GM18505 (cell line): ENCODE results near the gene HOXC9.

Experiments used
- ATAC-seq: cut with Tn5 transposase; IDR thresholded peaks from one replicate; pipeline ENCODE4 v1.9.1; 2021; ENCODE audit not compliant: unreplicated experiment
- POLR2A ChIP-seq: IDR thresholded peaks from 4 replicates; pipeline ENCODE4 v1.6.1; 2011; ENCODE audit warnings: borderline replicate concordance; ENCODE audit not compliant: insufficient read depth, insufficient read length; ENCODE audit errors: extremely low read depth

HOXC9 gene

GRCh38 chr12:54000116-54001114 is at the start of gene HOXC9:
Gene HOXC9 (plus strand): TSS chr12:54000161. CDS start chr12:54000189, 28 bp downstream.
- ATAC-seq = no peak
- no peak for TF ChIP-seq POLR2A

- no peak for TF ChIP-seq POLR2A
- ATAC-seq = no peak
These were observed 49.6 kb upstream of the HOXC9 start for GRCh38 chr12:53950437-53950773.

GRCh38 chr12:53950789-53951576 is 49.0 kb upstream of the HOXC9 start:
- no peak for ATAC-seq
- no peak for TF ChIP-seq POLR2A

- TF ChIP-seq POLR2A = no peak
- ATAC-seq = no peak
These were observed 48.2 kb upstream of the HOXC9 start for GRCh38 chr12:53951577-53952334.

GRCh38 chr12:53952335-53952694 is 47.6 kb upstream of the HOXC9 start:
- ATAC-seq = no peak
- no peak for TF ChIP-seq POLR2A

GRCh38 chr12:53952871-53953734 is 46.9 kb upstream of the HOXC9 start:
- TF ChIP-seq POLR2A = no peak
- no peak for ATAC-seq

- TF ChIP-seq POLR2A = no peak
- no peak for ATAC-seq
These were observed 45.9 kb upstream of the HOXC9 start for GRCh38 chr12:53953831-53954693.

- no peak for ATAC-seq
- no peak for TF ChIP-seq POLR2A
These were observed 45.3 kb upstream of the HOXC9 start, which contains the start of gene HOXC12 for GRCh38 chr12:53954694-53955035. Gene HOXC12 (plus strand): TSS chr12:53954903. CDS start chr12:53954930, 27 bp downstream.

- TF ChIP-seq POLR2A = no peak
- ATAC-seq = no peak
These were observed 44.8 kb upstream of the HOXC9 start for GRCh38 chr12:53955036-53955775.

- TF ChIP-seq POLR2A = no peak
- no peak for ATAC-seq
These were observed 44.1 kb upstream of the HOXC9 start for GRCh38 chr12:53955776-53956250.

- no peak for ATAC-seq
- TF ChIP-seq POLR2A = no peak
These were observed 43.6 kb upstream of the HOXC9 start for GRCh38 chr12:53956251-53956887.
